GM12878 (cell line): ENCODE results near the gene CAMTA1. TPM values are rescaled to one million over a fixed set of nuclear protein-coding genes. Genes with fewer than 3 reads are reported as not detected.

Experiments used
- ATAC-seq: fragments of 200-7000 bp; cut with Tn5 transposase; 3 replicates; pipeline ENCODE4 v1.9.1; 2020; ENCODE audit warnings: mild to moderate bottlenecking, moderate library complexity
- BruUV-seq: library from RNA; stranded (reverse); fragments of 400-500 nt; replicated peaks from 2 replicates; lab custom pipeline; 2021; lab: Mats Ljungman, UMichigan
- CTCF ChIA-PET: fragments of 300-600 bp; sonication (Branson Sonifier 250); formaldehyde crosslinking; extraction: SDS; loops from one replicate; lab custom pipeline; 2021; ENCODE audit warnings: inconsistent platforms; lab: Yijun Ruan, JAX
- POLR2A ChIA-PET: fragments of 350-600 bp; formaldehyde crosslinking; extraction: SDS; loops from one replicate; lab custom pipeline; 2021; ENCODE audit warnings: inconsistent platforms; lab: Charles Lee
- RAD21 ChIA-PET: fragments of 300-600 bp; sonication (Branson Sonifier 250); formaldehyde crosslinking; loops from one replicate; lab custom pipeline; 2023; ENCODE audit warnings: antibody characterized with exemption; ENCODE audit not compliant: unreplicated experiment; lab: Charles Lee
- SMC1A ChIA-PET: fragments of 300-600 bp; sonication (Branson Sonifier 250); formaldehyde crosslinking; loops from one replicate; lab custom pipeline; 2023; ENCODE audit not compliant: unreplicated experiment, uncharacterized antibody; lab: Charles Lee
- DNase-seq: peaks from one replicate; pipeline ENCODE4 v3.0.0-alpha.2; 2011; ENCODE audit warnings: low read depth, low spot score
- FAIRE-seq: peaks from 3 replicates; lab custom pipeline; 2011; peaks lifted over from hg19 to GRCh38; lab: Jason Lieb, UNC
- H2AFZ ChIP-seq: 2 replicates; pipeline ENCODE4 v1.6.0; 2011; ENCODE audit warnings: low read depth, low read length, control low read depth; ENCODE audit not compliant: control insufficient read depth
- H3K27ac ChIP-seq: 2 replicates; pipeline ENCODE4 v1.5.1; 2011; ENCODE audit warnings: control low read depth; ENCODE audit not compliant: control insufficient read depth, insufficient read depth
- H3K27me3 ChIP-seq, 2 experiments: replicated peaks in 1 of 2; 2 replicates each; pipeline versions ENCODE4 v1.6.0 to v1.6.1; 2011; ENCODE audit warnings: low read length in 1 of 2; ENCODE audit not compliant: control insufficient read depth in 2 of 2, insufficient read depth in 2 of 2
- H3K36me3 ChIP-seq, 2 experiments: 2 replicates each; pipeline ENCODE4 v1.5.1; 2011; ENCODE audit warnings: low read length in 1 of 2; ENCODE audit not compliant: control insufficient read depth in 2 of 2, insufficient read depth in 2 of 2
- H3K4me1 ChIP-seq: 2 replicates; pipeline ENCODE4 v1.6.1; 2011; ENCODE audit warnings: mild to moderate bottlenecking, low read length, moderate library complexity, mixed read lengths; ENCODE audit not compliant: control insufficient read depth, insufficient read depth
- H3K4me2 ChIP-seq: 2 replicates; pipeline ENCODE4 v1.6.0; 2011; ENCODE audit warnings: control low read depth; ENCODE audit not compliant: control insufficient read depth, insufficient read depth
- H3K4me3 ChIP-seq: fragments of 200-600 bp; sonication (generic); 2 replicates; pipeline ENCODE4 v1.5.1; 2016
- H3K79me2 ChIP-seq: 2 replicates; pipeline ENCODE4 v1.6.0; 2011; ENCODE audit warnings: low read length; ENCODE audit not compliant: control insufficient read depth, insufficient read depth
- H3K9ac ChIP-seq: 2 replicates; pipeline ENCODE4 v1.8.0; 2011; ENCODE audit warnings: low read length, control low read depth, mixed read lengths; ENCODE audit not compliant: control insufficient read depth, insufficient read depth
- H3K9me3 ChIP-seq: replicated peaks from 3 replicates; pipeline ENCODE4 v1.5.1; 2011; ENCODE audit warnings: mild to moderate bottlenecking, low read length; ENCODE audit not compliant: control insufficient read depth, insufficient read depth
- H4K20me1 ChIP-seq: 2 replicates; pipeline ENCODE4 v1.6.0; 2011; ENCODE audit not compliant: control insufficient read depth, insufficient read depth
- NR2C2 ChIP-seq: IDR thresholded peaks from 2 replicates; pipeline ENCODE4 v1.6.1; 2011; ENCODE audit warnings: borderline replicate concordance, low read depth; ENCODE audit not compliant: control insufficient read depth, insufficient read length
- SKIL ChIP-seq: fragments of 450-650 bp; IDR thresholded peaks from 2 replicates; pipeline ENCODE4 v1.6.1; 2017; ENCODE audit warnings: mild to moderate bottlenecking, low read depth, inconsistent platforms; ENCODE audit not compliant: poor library complexity, severe bottlenecking
- STAT3 ChIP-seq: IDR thresholded peaks from 2 replicates; pipeline ENCODE4 v1.6.1; 2011; ENCODE audit warnings: low read depth, low read length, improper control_type of control experiment
- ZBED1 ChIP-seq: IDR thresholded peaks from 2 replicates; pipeline ENCODE4 v1.6.1; 2016; ENCODE audit warnings: borderline replicate concordance
- WGBS: methylation state at CpG from one replicate; pipeline ENCODE4 v1.1.6; 2016; ENCODE audit warnings: low lambda C conversion rate; ENCODE audit not compliant: insufficient replicate concordance, insufficient coverage; ENCODE audit errors: missing lambda C conversion rate; 5-methylcytosine and 5-hydroxymethylcytosine counted together
- in situ Hi-C: fragments of 300-500 bp; cut with MboI; formaldehyde crosslinking; loops from 9 replicates; pipeline ENCODE4 v1.14.3; 2018; ENCODE audit warnings: mixed read lengths
- intact Hi-C: fragments of 100-400 bp; cut with micrococcal nuclease; formaldehyde crosslinking; loops from one replicate; pipeline ENCODE4 v1.14.2; 2022; ENCODE audit not compliant: unreplicated experiment
- polyA plus RNA-seq, 11 experiments: library from polyadenylated mRNA; depleted of rRNA in 4 of 11; unstranded in 6 of 11; stranded (reverse) in 5 of 11; fragments of >200 nt; fragmentation: Nextera tagmentation in 4 of 11; fragmentation: Illumina TruSeq in 1 of 11; extraction: Ambion mirVana in 4 of 11; extraction: Trizol in 1 of 11; gene quantifications; 1 replicate in 1 of 11; 2 replicates in 10 of 11; pipeline versions ENCODE4 v1.2.1 to v1.2.3, GENCODE V29; 2011 to 2016; ENCODE audit warnings: inconsistent platforms in 2 of 11, missing spikeins in 2 of 11, low read depth in 1 of 11
- total RNA-seq, 4 experiments: library from RNA; depleted of rRNA in 3 of 4; stranded (reverse); fragments of >200 nt in 3 of 4; fragmentation: Illumina TruSeq in 1 of 4; extraction: Trizol in 1 of 4; gene quantifications; 2 replicates each; pipeline versions ENCODE4 v1.2.1 to v1.2.3, GENCODE V29; 2013 to 2021
- TF ChIP-seq, protein P1 (sequence below): fragments of 150-350 bp; IDR thresholded peaks from 2 replicates; pipeline ENCODE4 v1.6.1; 2014; ENCODE audit warnings: mild to moderate bottlenecking, low read depth, low read length

CAMTA1 gene
- total and polyA plus RNA-seq, 10 of the 15 experiments (the other 5 are each of a cell fraction or from before 2014, with no cell fraction given): 37.7 to 148 (median 76.4) TPM

- intact Hi-C loops: no loop called here
- H3K4me2 ChIP-seq: no peak overlapping the region
- SMC1A ChIA-PET: no interaction called here
- no peaks in the 10 kb centered on the region for H3K4me1 ChIP-seq
- no peak for ATAC-seq
- WGBS: 15% methylated on average over 4 of the region's 4 CpGs
- no peak overlapping the region for H3K4me3 ChIP-seq
- H3K27ac ChIP-seq: no peak overlapping the region
- no peak for TF ChIP-seq ZBED1
- TF ChIP-seq NR2C2: no peak
- no peak for TF ChIP-seq STAT3
- TF ChIP-seq, protein P1, sequence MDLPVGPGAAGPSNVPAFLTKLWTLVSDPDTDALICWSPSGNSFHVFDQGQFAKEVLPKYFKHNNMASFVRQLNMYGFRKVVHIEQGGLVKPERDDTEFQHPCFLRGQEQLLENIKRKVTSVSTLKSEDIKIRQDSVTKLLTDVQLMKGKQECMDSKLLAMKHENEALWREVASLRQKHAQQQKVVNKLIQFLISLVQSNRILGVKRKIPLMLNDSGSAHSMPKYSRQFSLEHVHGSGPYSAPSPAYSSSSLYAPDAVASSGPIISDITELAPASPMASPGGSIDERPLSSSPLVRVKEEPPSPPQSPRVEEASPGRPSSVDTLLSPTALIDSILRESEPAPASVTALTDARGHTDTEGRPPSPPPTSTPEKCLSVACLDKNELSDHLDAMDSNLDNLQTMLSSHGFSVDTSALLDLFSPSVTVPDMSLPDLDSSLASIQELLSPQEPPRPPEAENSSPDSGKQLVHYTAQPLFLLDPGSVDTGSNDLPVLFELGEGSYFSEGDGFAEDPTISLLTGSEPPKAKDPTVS: no peak
- TF ChIP-seq SKIL: no peak
- no peaks in the 10 kb centered on the region for H3K79me2 ChIP-seq
- H3K9me3 ChIP-seq: no peaks in the 10 kb centered on the region
- POLR2A ChIA-PET: no interaction called here
- in situ Hi-C loops: no loop called here
- H3K27me3 ChIP-seq: no peaks in the 10 kb centered on the region
- no peaks in the 10 kb centered on the region for H3K36me3 ChIP-seq
- H2AFZ ChIP-seq: no peak overlapping the region
- CTCF ChIA-PET: no interaction called here
- RAD21 ChIA-PET: no interaction called here
- no peak overlapping the region for H3K9ac ChIP-seq
- no peaks in the 10 kb centered on the region for H4K20me1 ChIP-seq
- no TSS peak for BruUV-seq
- no peak for DNase-seq
- FAIRE-seq: no peak
Observed at GRCh38 chr1:7130127-7130526, 344.9 kb downstream of the CAMTA1 start.
